Measurements from ENCODE around the gene DENR.
"Not testable (repeated sequence)": the region's sequence is repeated elsewhere in the genome, so short reads cannot be mapped to it uniquely, and the experiment has no call there.

Gene DENR, protein sequence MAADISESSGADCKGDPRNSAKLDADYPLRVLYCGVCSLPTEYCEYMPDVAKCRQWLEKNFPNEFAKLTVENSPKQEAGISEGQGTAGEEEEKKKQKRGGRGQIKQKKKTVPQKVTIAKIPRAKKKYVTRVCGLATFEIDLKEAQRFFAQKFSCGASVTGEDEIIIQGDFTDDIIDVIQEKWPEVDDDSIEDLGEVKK

DNA sequence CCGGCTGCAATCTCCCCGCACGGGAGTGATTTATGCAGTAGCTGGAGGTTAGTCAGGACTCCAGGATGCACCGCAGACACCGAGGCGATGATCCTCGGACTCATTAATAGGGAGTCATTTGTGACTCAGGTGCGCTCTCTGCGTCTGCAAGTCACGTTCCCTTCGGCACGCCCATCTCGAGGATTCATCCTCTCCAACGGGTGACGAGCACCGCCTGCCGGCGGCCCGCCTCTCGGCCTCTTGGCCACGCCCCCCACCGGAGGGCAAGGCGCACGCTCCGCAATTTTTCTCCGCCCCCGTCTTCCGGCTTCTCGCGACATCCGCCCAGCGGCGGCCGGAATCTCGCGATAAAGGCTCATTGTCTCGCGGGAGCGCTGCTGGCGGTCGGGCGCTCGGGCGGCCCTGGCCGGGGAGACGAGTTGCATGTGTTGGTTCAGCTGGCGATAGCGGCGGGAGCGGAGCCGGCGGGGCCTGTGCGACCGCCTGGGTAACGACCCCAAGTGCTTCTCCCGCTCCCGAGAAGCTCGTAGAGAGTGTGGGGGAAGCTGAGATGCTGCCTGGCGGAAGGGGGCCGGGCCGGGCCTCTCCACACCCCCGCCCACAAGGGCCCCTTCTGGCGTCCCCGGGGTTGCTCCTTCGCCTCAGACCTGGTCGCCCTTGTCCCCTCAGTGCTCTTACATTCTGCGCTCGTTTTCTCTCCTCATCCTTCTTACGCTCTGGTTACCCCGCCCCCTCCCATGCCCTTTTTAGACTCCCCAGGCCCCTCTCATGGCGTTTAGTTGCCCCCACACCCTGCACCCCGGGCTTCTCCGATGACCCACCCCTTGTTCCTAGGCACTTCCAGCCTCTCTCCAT lies at the start of gene DENR:
Gene DENR (plus strand): TSS at position 361 of the 855 bp plus-strand sequence. CDS start 878 bp downstream, outside the sequence.
- peak; percentile 99 for DNase-seq

DNA sequence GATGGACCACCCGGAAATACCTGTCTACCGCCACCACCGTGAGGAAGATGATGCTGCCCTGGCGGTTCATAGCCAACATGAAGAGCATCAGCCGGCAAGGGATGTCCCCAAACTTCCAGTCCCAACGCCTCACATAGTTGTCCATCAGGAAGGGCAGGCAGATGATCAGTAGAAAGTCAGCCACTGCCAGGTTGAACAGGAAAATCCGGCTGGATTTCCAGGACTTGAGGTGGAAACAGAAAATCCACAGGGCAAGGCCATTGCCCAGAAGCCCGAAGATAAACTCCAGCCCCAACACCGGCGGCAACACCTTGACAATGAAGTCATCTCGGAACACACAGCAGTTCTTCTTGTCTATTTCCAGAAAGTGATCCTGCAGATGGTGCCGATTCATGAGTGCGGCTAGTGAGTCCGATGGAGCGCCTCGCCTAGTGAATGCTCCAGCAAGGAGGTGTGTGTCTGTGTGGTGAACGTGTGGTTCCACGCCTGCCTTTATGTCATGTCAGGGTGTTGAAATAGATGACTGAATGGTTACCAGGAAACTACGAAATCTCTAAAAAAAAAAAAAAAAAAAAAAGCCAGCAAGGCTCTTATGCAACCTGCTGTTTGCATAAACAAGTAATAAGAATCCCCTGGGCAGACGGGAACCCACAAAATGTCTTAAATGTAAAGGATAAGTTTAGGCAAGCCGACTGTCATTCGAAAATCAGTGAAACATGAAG lies 49.6 kb upstream of the DENR start, which contains the start of gene HCAR2:
Gene HCAR2 (minus strand): TSS at position 468 of the 722 bp plus-strand sequence. CDS start 74 bp downstream, at position 394.
- not testable (repeated sequence) for DNase-seq

DNA sequence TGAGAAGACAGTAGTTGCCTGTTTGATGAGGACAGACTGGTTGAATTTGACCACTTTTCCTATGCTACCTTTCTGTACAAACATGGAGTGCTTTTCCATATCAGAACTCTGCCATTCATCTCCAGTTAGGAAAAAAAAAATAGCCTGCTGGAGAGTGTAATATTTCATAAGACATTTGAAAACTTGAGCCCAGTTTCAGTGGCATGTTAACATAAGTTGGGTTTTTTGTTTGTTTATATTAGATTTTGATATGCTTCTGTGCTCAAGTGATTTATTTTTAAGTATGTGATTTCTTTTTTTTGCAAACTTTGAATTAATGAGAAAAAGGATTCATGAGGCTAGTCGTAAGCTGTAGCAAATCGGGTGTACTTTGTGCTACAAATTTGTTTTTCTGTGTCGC lies 48.8 kb upstream of the DENR start:
- DNase-seq: not testable (repeated sequence)

DNA sequence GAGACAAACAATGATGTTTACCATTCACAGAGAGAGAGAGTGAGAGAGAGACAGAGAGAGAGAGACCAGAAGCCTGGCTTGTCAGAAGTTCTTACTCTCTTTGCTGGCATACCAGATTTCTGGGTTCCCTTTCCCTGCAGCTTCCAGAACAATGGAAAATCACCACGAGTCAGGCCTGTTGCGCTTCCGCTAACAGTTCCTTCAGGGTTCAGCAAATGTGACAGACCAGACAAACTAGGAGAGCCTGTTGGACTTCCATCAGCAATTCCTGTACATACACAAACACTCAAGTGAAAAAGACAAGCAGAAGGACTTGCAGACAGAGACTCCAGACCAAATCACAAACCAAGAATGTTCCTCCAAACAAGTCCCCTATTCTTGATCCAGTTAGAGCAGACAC lies 43.3 kb upstream of the DENR start:
- DNase-seq: not testable (repeated sequence)

DNA sequence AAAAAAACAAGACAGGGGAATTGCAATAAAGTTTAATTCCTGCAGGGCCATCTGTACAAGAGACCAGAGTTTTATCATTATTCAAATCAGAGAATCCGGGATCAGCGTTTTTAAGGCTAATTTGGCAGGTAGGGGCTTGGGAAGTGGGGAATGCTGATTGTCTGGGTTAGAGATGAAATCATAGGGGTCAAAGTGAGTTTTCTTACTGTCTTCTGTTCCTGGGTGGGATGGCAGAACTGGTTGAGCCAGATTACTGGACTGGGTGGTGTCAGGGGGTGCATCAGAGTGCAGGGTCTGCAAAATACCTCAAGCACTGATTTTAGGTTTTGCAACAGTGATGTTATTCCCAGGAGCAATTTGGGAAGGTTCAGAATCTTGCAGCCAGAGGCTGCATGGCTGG lies 42.3 kb upstream of the DENR start:
- DNase-seq: not testable (repeated sequence)

DNA sequence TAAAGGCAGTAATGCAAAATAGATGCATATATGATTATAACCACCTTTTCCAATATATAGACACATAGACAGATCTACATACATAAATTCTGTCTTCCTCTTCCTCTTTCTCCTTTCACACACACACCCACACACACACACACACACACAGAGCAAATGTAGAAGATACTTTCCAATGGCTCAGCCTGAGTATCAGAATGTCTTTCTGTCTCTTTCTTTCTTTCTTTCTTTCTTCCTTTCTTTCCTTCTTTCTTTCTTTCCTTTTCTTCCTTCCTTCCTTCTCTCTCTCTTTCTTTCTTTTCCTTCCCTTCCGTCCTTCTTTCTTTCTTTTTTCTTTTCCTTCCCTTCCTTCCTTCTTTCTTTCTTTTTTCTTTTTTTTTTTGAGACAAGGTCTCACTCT lies 41.4 kb upstream of the DENR start:
- DNase-seq: not testable (repeated sequence)

DNA sequence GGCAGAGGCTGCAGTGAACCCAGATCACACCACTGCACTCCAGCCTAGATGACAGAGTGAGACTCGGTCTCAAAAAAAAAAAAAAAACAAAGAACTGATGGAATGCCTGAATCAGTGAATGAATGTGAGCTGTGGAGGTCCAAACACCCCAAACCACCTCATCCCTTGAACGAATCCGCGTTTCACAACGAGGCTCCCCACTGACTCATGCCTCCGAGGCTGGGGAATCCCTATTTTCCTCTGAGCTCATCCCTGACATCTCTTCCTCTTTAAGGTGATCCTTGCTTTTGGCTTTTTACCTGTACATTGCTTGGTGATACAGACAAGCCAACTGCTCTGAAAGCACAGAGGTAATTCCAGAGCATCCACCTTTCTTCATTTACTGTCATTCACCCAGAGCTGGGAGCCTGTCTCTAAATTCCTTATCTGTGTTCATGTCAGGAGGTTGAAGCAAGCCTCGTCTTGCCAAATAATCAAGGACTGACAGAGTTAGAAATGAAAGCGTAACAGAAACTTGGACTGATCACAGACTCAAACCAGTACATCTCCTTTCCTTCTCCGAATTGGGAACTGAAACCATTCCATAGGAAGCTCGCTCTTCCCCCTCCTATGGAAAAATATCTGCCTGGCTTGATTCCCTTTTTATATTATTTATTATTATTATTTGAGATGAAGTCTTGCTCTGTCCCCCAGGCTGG lies 39.0 kb upstream of the DENR start:
- DNase-seq: not testable (repeated sequence)

DNA sequence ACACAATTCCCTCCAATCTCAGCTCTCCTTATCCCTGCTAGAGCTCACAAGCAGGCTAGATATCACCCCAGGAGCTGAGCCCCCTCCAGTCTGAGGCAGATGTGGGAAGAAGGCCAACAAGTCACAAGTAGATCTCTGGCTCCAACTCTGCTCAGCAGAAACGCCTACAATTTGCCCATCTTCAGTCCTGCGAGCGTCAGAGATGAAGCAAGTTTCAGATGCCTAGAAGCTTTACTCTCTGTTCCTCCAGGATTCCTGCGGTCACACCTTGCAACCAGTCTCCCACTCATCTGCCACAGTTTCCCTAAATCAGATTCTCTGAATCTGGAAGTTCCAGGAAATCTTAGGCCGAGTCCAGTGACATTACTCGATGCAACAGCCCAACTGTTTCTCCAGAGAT lies 37.4 kb upstream of the DENR start:
- not testable (repeated sequence) for DNase-seq

DNA sequence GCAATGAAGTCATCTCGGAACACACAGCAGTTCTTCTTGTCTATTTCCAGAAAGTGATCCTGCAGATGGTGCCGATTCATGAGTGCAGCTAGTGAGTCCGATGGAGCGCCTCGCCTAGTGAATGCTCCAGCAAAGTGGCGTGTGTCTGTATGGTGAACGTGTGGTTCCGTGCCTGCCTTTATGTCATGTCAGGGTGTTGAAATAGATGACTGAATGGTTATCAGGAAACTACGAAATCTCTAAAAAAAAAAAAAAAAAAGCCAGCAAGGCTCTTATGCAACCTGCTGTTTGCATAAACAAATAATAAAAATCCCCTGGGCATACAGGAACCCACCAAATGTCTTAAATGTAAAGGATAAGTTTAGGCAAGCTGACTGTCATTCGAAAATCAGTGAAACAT lies 36.0 kb upstream of the DENR start, which contains the start of gene HCAR3:
Gene HCAR3 (minus strand): TSS at position 154 of the 400 bp plus-strand sequence. CDS start 74 bp downstream, at position 80.
- DNase-seq: not testable (repeated sequence)

DNA sequence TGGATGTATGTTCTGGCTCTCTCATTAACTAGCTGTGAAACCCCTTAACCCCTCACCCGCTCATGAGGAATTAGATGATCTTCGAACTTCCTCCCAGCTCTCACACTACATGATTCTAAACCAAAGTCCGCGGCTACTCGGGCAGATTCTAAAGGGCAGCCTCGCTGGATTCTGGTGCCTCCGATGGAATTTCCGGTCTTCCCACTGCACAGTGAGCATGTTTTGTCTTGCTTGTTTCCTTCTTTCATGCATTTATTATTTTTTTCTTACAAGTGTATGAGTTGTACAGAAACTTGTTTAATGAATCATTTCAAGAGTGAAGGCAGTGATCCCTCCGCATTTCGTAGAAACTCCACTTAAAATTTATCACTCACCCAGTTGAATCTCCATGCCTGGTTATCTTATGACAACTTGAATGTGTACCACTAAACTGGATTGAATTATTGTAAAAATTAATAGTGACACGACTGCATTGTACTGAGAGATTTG lies 31.5 kb upstream of the DENR start:
- DNase-seq: no peak

DNA sequence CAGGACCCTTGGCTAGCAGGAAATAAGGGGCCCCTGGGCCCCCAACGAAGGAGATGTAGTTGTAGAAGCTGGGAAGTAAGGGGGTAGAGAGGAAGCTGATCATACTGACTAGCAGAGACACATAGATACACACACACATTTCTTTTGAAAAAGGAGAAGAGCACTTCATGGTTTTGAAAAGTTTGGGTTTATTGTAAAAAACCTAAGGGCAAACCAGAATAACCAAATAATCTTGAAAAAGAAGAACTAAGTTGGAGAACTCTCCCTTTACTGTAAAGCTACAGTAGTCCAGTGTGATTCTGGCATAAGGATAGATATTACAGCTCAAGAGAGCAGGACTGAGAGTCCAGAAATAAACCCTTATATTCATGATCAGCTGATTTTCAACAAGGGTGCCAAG lies 30.2 kb upstream of the DENR start:
- no peak for DNase-seq

DNA sequence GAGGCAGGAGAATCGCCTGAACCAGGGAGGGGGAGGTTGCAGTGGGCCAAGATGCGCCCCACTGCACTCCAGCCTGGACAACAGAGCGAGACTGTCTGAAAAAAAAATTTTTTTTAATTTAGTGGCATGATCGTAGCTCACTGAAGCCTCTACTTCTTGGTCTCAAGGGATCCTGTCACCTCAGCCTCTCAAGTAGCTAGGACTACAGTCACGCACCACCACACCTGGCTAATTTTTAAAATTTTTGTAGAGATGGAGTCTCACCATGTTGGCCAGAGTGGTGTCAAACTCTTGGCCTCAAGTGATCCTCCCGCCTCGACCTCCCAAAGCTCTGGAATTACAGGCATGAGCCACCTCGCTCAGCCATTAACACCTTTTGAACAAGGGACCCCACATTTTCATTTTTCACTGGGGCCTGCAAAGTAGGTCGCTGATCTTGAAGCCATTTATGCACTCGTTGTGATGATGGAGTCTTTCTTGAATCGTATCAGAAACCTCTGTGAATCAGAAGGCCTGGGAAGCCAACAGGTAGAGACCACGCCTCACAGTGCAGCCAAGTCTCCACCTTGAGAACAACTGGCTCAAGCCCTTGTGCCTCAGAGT lies 27.9 kb upstream of the DENR start:
- no peak for DNase-seq

DNA sequence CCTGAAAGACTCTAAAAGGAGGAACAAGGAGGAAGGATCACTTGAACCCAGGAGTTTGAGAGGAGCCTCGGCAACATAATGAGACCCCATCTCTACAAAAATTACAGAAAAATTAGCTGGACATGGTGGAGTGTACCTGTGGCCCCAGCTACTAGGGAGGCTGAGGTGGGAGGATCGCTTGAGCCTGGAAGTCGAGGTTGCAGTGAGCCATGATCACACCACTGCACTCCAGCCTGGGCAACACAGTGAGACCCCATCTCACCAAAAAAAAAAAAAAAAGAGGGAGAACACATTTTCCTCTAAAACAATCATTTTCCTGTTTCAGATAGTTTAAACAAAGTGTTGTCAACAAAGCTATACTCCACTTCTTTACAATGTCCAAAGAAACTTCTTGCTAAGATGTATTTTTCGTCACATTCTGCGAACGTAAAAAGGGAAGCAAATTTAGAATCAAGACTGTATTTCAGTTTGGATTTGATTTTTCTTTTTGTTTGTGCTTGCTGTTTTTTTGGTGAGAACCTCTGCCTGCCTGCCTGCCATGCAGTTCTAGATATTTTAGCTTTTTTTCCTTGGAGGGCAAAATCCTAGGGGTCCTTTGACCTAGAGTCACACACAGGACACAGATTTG lies 27.1 kb upstream of the DENR start:
- DNase-seq: no peak

DNA sequence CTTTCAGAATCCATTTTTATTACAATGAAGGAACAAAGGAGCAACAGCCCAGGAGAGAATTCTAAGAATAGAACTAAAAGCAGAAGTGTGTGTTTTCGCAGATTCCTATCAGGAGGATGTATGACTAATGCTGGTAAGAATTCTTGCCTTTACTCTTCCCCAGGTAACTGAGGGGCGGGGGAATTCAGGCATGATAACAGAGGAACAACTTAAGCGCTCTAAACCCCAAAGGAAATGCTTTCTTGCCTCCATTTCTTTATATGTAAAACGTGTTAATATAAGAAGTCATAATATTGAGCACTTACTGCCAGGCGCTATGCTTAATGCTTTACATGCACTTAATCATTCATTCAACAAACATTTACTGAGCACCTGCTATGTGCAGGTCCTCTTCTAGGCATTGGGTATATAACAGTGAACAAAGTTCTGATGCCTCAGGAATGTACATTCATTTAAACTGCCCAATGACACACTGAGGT lies 26.5 kb upstream of the DENR start:
- no peak for DNase-seq

DNA sequence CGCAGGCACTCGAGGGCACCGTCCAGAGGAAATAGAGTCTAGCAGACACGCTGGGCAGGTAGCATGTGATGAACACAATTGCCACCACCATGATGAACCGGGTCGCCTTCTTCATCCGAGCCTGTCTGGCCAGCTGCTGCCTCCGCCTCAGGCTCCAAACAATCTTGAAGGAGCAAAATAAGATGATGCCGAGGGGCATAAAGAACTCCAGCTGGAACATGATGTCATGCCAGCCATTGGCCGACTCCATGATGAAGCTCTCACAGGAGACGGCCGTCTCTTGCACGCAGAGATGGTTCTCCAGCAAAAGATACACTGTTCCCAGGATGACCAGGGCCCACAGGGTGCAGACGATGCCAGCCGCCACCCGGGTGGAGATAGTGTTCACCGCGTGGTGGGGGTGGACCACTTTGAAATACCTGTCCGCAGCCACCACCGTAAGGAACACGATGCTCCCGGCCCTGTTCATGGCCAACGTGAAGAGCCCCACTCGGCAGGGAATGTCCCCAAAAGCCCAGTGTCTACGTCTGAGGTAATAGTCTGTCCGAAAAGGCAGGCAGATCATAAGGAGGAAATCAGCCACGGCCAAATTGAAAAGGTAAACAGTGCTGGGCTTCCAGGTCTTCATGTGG lies 22.9 kb upstream of the DENR start:
- DNase-seq: no peak

DNA sequence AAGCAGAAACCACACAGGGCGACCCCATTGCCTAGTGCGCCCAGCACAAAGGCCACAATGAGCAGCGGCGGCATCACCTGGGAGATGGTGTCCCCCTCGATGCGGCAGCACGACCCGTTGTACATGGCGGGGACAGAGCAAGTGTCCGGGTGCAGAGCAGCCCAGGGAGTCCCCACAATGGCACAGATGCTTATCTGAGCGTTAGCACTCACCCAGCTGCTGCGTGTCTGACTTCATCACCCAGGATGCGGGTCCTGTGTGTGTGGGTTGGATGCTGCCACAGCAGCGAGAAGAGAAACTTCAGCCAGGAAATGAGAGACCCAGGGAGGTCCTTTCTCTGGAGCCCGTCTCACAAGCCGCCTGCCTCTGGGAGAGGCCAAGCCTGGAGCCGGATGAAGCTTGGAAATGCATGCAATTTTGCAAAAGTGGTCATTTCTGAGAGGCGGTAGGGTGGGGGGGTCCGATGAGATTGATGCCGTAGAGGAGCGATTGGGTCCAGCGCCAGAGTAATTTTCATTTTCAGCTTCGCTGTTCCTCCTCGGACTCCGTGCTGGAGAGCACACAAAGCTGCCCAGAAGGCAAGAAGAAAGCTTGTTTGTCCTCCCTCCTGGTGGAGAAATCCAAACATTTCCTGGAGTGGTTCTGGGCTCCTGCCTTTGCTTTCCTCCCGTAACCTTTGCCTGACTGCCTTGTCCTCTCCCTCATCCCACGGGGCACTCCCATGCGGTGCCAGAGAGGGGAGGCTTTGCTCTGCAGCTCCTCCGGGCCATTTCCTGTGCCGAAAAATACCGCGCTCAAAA lies 22.2 kb upstream of the DENR start, which contains the start of gene HCAR1:
Gene HCAR1 (minus strand): TSS at position 630 of the 800 bp plus-strand sequence. CDS start 505 bp downstream, at position 125.
- DNase-seq: no peak

DNA sequence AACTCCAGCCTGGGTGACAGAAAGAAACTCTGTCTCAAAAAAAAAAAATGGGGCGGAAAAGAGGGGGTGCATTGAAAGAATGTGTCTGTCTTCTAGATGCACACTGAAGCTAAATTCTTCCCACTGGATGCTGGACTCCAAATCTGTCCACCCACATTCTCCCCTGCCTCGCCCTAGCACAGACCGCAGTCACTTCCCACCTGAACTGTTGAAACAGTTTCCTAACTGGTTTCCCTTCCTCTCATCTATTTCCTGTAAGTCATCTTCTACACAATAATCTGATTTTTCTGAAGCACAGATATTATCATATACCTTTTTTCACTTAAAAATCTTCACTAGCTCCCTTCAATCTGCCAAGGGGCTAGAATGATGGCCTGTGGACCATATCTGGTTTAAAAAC lies 20.5 kb upstream of the DENR start:
- no peak for DNase-seq

DNA sequence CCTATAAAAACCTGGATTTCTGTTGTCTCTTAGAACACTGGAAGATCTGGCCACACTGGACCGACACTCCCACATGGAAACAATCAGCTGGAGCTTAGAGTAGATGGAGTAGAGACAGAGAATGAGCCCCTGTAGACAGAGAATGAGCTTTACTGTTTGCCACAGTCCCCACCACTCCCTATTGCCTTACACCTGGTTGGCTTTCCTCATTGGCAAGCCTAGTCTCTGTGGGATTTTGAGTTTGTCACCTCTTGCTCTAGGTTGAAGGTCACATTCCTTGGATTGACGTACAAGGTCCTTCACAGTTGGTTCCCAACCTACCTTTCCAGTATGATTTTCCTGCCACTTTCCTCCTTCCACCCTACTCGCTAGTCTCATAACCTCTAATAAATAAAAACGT lies 20.0 kb upstream of the DENR start:
- DNase-seq: no peak

DNA sequence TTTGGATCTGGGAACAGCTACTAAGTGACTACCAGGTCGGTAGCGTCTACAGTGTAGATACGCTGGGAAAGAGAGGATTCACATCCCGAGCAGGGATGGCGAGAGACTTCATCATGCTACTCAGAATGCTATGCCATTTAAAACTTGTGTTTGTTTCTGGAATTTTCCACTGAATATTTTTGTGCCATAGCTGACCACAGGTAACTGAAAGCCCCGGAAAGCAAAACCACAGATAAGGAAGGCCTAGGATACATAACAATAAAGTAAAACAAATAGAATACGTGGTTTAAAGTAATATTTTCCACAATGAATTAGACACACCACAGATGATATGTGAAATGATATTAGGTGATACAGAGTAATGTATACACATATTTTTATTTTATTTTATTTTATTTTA lies 14.1 kb upstream of the DENR start:
- DNase-seq: no peak

DNA sequence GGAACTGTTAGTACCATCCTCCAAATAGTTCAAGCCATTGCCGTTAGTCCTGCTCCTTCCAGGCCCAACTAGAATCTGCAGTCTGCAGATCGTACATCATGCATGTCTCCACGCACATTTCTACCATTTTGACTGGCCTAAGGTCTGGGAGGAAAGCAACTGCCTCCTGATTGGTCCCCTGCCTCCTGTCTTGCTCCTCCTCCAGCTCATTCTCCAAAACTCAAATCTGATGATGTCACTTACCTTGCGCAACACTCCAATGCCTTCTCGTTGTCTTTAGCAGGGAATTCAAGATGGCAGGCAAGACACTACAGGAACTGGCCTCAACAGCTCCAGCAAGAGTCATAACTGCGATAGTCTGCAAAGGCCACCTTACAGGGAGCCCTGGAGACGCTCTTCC lies 12.3 kb upstream of the DENR start:
- DNase-seq: no peak
